ELR (cell line): ENCODE results near the gene SCNN1B.
"Not testable (repeated sequence)": the region's sequence is repeated elsewhere in the genome, so short reads cannot be mapped to it uniquely, and the experiment has no call there.

ENCODE experiments used
- DNase-seq: peaks from one replicate; pipeline ENCODE4 v3.0.0-alpha.2; 2015; ENCODE audit warnings: low read depth

Gene SCNN1B

DNA sequence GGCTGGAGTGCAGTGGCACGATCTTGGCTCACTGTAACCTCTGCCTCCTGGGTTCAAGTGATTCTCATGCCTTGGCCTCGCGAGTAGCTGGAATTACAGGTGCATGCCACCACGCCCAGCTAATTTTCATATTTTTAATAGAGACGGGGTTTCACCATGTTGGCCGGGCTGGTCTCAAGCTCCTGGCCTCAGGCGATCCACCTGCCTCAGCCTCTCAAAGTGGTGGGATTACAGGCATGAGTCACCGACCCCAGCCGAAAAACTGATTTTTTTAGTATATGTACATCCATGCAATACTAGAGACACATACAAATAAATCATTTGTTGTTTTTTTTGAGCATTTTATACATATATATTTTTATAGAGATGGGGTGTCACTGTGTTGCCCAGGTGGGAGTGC is 79.6 kb downstream of the SCNN1B start:
- DNase-seq: not testable (repeated sequence)

DNA sequence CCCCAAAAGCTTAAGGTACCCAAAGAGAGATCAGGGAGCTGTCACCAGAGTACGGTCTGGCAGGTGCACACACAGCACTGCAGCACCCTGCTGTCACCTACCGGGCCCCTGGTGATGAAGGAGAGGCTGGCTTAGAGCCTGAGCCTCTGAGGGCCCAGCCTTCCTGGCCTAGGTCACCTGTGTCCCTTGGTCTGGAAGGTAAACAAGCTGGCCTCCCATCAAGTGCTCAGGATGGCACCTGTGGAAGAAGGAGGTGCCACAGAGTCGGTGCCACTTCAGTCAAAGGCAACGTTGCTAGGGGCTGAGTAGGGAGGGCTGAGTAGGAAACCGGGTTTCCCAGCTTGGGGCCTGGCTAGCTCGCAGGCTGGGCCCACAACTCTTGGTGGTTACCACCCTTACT is 80.2 kb downstream of the SCNN1B start:
- DNase-seq: no peak

DNA sequence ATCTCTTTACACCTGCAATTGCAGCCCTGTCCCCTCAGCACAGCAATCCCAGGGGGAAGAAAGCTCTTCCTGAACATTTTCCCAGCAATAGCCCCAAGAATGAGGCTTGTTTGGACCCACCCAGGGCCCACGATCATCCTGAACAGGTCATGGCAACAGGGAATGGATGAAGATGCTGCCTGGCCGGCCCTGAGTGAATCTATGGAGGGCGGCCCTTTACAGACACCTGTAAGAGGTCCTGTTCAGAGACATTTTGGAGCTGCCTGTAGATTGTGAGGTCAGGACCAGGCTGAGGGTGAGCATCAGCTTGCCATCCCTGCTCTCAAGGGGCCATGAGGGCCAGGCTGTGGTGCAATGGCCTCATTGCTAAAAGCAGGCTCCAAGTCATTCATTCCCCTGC is 81.8 kb downstream of the SCNN1B start:
- no peak for DNase-seq

DNA sequence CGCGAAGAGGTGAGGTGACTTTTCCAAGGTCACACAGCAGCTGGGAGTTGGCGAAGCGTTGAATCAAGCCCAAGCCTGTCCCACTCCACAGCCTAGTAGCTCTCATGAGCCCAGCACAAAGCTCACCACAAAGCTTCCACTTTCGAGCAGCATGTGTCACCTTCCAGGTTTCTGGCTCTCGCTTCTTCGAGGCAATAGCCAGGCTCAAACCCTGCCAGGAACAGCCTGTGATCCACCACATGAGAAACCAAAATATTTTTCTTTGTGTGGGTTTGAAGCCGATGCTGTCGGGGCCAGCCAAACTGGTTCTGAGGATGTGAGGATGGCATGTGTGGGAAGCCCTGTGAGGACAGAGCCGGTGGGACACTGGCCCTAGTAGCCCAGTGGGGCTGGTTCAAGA is 82.8 kb downstream of the SCNN1B start:
- no peak for DNase-seq

DNA sequence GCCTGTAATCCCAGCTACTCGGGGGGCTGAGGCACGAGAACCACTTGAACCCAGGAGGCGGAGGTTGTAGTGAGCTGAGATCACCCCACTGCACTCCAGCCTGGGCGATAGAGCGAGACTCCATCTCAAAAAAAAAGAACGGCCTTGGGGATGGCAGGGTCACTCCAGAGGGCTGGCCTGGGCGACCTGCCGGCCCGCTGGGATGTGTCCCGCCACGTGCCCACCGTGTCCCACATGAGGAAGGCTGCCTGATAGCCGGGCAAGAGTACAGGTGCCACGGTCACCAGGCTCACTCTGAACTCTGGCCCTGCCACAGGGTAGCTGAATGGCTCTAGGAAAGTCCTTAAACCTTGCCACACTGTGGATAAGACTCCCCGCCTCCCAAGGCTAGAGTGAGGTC is 83.3 kb downstream of the SCNN1B start:
- no peak for DNase-seq

DNA sequence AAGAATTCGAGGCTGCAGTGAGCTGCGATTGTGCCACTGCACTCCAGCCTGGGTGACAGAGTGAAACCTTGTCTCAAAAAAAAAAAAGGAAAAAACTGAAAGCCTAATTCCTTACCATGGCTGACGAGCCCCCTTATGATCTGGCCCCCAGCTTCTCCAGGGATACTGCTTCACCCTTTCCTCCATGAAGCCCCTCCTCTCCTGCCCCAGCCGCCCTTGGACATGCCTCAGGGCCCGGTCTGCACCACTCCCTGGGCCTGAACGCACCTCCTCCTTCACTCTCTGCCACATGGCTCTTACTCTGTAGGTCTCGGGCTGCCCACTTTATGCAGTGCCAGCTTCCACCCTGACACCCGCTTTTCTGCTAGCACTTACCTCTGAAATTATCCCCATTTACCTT is 85.6 kb downstream of the SCNN1B start:
- DNase-seq: no peak

DNA sequence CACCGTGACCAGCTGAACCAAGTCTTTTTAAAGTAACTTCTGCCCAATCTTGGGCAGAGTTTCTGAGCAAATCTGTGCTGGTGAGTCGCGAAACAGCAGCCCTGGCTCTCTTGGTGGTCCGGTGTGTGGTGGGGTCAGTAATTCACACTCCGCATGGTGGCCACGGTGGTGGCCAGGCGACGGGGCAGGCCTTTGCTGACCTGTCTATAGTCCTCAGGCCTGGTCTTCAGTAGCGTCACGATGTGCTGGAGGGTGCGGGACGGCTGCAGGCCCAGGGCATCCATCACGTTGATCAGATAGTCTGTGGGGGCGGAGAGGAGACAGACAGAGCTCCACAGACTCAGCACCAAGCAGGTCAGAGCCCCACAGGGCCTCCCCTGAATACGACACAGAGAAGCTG is 86.7 kb downstream of the SCNN1B start:
- DNase-seq: no peak

DNA sequence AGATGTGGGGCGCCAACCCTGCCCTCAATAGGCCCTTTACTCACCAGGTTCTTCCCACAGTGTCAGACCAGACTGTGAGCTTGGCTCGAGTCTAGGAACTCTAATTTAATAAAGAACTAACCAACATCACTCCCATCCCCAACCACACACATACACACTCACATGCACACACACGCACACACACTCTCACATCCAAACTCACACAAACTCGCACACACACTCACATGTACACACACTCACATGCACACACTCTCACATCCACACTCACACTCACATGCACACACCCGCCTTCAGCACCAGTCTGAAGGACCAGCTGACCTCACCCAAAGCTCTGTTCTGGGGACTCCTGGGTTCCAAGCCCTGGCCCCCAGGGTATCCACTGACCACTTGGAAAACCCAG is 87.1 kb downstream of the SCNN1B start:
- no peak for DNase-seq

DNA sequence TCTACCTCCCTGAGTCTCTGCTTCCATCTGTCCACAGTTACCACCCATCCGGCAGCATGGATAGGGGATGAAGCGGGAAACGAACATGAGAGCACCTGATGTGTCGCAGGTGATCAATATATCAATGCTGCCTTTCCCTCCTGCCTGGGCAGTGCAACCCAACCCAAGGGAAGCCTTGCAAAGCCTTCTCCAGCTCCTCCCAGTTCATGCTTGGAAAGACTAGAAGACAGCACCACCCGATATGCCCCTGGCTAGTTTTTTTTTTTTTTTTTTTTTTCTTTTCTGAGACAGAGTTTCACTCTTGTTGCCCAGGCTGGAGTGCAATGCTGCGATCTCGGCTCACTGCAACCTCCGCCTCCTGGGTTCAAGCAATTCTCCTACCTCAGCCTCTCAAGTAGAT is 87.8 kb downstream of the SCNN1B start:
- DNase-seq: not testable (repeated sequence)

DNA sequence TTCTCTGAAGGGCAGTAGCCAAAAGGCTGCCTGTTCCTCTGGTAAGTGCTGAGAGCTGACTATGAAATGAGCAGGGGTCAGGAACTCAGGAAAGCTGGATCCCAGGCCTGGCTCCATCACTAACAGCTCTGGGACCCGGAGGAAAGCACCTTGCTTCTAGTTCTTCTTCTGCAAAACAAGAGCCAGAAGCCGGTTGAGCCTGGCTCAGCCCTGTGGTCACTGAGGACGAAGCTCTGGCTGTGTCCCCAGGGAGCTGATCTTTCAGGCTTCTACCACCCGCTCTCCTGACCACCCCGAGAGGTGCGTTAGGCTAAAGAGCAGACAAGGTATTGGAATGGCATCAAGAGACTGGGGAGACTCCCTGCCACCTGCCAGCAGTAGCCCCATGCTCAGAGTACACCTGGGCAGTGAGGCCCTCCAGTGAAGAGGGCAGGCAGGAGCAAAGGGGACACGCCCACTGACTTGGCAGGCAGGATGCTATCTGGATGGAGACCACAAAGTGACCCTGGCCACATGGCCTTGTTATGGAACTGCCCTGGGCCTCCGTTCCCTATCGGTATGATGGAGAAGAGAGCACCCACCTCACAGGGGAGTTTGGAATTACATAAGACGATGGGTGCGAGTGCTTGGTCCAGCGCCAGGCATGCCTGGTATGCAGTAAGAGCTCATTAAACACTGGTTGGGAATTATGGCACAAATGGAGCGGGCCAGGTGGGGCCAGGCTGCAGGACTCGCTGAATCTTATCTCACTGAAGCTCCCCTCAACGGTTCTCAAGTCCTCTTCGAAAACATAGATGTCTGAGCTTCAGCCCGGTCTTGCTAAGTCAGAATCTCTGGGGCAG is 89.5 kb downstream of the SCNN1B start:
- DNase-seq: no peak

DNA sequence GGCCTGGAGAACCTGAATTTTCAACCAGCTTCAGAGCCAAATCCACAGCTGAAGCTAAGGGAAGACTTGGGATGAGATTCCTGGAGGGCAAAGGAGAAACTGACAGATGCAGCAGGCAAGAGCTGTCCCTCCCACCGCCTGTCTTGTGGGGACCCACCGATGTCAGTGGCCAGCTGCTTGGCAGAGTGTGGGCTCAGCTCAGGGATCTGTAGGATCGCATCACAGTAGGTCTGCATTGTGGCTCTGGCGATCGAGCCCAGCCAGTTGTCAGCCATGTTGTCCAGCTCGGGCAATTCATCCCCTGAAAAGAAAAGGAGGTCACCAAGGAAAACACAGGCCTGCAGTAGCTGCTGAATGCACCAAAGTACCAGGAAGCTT is 90.1 kb downstream of the SCNN1B start:
- no peak for DNase-seq

DNA sequence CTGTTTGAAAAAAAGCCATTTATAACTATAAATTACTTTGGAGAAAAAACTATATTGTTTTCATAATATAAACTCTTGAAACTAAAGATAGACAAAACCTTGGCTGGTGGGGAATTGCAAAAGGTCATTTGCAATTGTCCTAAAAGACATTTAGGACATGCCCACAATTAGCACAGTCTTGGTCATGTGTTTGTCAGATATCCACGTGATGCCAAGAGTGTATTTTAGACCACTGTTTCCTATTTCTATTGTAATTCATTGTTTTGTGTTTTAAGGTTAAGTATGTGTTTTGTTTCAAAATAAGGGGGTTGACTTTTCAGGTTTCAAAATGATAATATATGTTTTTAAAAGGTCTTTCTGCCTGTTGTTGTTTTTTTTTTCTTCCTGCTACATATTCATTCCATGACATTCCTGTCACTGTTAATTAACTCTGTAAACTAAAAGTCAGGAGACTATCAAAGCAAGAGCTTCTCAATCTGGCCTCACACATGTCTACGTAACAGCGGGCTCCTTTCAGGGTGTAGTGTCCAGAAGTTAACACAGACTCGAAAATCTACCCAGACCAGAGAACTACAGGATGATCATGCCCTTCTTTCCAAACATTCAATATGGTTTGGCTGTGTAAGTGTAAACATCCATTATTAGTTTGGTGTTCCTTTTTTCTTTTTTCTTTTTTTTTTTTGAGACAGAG is 92.2 kb downstream of the SCNN1B start:
- no peak for DNase-seq

DNA sequence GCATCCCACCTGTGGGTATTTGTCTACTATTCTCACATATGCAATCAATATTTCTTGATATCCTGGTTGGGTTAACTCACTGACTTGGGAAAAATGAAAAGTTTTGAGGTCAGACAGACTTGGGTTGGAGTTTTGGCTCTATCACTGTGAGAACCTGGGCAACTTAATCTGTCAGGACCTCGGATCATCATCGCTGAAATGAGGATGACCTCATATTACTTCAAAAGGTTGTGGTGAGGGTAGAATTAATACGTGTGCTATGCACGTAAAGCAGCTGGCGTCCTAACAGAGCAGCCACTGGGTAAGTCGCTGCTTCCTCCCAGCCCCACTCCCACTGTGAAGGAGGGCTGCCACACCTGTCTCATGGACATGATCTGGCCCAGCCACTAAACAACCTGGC is 93.6 kb downstream of the SCNN1B start:
- no peak for DNase-seq

DNA sequence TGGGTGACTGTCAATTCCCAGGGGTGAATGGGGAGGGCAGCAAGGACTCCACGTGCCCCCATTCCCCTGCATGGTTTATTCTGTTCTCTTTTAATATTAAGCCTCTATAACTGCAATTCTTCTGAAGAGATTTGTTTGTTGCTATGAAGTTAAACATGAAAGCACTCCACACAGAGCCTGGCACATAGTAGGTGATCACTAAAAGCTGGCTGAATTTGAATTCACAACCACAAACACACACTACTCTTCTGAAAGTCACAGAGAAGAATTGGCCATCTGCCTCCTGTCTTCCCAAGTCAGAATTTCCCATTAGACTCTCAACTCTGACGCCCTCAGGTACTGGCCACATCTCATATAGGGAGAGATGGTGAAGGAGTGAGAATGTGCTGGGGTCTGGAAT is 95.4 kb downstream of the SCNN1B start:
- no peak for DNase-seq

DNA sequence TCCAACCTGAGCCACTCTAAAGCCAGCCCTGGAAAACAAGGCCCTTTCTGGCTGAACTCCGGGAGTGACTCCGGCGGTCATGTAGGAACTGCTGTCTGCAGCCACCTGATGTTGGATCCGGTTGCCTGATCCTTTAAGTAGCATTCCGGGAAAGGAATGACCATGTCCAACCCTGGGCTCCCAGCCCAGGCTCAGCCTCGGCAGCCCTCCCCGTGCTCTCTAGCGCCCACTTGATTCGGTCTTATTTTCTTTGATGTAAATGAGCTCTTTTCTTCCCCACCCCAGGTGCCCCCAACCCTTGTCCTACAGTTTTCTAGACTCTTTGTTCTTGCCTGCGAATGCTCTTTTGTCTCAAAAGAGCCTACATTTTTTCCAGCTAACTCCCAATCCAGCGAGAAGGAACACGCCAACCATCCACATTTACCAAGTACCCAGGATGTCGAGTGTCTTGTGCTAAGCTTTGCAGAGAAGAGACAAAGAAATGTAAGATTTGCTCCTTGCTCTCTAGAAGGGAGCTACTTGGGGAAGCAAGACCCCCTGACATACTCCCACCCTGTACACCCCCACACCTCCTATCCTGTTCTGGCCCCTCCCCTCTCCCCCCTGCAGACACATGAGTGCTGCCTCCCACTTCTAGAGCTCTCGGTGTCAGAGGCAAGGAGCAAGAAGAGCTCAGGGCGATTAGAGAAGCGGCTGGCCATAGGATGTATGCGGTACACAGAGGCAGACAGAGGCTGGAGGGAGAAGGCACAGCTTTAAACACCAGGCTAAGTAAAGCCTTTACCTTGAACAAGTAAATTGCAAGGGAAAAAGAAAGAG is 97.1 kb downstream of the SCNN1B start:
- no peak for DNase-seq

DNA sequence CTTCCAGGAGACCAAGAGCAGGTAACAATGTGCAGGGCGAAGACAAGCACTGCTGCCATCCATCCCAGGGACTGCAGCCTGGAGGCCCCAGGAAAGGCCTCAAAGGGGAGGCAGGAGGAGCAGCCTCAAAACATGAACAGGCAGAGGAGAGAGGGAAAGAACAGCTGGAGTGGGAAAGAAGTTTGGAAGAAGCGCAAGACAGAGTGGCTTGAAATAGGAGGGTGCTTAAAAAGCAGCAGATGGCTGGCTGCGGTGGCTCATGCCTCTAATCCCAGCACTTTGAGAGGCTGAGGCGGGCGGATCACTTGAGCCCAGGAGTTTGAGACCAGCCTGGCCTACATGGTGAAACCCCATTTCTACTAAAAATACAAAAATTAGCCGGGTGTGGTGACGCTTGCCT is 98.3 kb downstream of the SCNN1B start:
- DNase-seq: not testable (repeated sequence)

DNA sequence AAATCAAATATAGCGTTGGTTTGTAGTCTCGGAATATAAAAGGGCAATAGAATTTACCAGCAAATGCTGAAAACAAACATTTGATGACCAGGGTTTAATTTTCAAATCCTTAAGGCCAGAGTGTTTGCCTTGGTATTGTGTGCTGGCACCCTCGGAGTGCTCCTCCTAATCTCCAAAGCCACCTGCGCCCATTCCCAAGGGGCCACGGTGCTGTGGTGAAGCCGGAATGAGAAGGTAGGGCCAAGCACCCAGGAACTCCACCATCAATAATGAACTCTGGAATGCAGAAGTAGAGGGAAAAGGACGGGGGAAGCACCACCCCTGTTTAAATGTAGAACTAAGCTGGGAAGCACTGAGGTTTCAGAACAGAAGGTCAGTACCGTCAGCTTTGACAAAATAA is 99.0 kb downstream of the SCNN1B start:
- no peak for DNase-seq

DNA sequence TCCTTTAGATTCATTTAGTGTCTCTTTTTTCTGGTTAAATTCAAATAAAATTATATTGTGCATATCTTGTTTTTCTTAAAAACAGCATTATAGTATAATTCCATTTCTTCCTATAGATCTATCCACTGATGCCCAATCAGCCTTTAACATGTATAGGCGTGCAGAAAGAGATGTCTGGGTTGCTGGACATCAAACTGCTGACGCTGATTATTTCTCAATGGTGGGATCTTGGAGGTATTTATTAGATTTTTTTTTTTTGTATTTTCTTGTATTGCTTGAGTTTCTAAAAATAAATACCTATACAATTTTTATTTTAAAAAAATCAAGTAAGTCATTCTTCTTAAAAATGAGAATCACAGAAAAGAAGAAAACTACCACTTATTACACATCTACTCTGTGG is 100.0 kb downstream of the SCNN1B start:
- DNase-seq: no peak

DNA sequence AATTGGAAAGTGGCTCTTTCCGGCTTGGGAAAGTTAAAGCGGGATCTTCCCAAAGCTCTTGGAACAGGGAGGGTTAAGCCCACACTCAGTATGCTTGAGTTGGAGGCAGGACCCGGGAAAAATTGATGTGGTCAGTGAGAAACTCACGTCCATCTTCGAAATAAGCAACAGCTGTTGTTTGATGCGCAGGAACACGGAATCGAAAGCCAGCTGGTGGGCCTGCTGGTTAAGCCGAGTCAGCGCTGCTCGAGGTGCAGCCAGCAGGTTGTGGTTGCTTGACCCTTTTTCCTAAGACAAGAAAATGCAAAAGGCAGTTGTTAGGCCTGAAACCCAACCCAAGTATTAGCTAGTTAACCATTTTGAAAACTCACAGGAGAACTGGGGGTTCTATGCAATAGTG is 101.4 kb downstream of the SCNN1B start:
- DNase-seq: no peak

DNA sequence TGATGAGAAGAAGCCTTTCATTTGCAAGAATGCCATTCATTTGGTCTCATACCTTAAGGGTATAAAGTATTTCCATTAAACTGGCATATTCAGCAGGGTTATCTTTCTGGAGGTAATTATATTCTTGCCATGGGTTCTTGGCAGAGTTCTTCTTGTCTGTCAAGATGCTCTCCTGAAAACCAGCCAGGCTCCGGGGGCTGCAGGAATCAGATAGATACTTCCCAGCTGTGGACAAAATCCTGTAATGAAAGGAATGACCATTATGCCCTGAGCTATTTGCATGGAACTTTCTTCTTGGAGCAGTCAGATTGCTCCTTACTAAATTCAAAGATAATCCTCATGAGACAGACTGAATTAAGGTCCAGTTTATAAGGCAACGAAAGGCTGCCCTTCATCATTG is 103.9 kb downstream of the SCNN1B start:
- no peak for DNase-seq

DNA sequence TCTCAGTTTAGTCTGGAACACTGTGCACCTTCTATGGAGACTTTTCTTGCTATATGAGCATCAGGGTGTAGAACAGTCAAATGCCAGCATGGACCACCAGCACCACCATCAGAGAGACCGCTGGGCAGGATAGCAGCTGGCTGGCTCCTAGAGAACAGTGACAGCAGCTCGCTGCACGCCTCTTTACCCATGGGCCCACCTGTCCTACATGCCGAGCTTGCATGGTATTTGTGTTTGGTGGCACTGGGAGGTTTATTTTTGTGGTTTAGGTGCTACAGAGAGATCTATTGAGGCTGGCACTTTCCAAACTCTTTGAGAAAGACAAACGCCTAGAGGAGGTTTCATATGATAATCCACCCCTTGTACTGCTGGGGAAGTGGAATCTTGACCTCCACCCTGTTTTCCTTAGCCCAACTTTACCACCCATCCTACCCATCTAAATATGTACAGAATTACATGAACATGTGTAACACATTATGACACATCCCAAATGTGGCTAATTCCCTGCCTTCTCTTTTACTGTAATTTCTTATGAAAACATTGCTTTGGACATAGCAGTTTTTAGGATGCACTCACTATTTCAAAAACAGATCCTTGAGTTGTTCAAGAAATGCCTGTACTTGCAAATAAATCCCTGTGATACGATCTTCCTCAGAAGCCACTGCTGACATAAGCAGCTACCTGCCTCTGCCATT is 104.6 kb downstream of the SCNN1B start:
- DNase-seq: no peak

DNA sequence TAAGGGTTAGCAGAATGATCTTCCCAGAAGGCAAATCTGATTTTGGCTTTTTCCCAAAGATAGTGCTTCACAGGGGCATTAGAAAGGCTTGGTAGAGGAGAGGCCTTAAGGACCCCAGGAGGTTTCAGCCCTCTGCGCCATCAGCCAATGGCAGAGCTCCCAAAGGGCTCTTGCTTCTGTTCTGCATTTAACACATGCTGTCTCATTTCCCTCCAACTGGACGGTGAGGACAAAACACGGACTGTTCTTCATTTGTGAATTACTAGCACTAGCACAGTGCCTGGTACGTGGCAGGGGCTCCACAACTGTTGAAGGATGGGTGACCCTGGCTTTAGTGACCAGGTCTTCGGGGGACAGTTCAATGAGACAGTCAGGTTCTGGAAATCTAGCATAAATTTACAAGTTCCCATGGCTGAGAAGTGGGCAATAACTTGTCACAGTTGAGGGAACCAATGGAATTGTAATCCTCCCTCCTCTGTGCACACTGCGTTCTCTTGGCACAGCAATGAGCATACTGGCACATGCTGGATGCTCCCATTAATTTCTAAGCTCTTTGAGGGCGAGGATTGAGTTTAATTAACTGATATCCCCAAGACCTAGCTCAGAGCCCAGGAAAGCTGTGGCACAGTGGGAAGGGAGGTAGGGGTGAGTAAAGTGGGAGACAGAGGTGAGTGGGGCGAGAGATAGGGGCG is 105.5 kb downstream of the SCNN1B start:
- DNase-seq: no peak
